Measurements from ENCODE around the gene ABCC4.

The ABCC4 gene

DNA sequence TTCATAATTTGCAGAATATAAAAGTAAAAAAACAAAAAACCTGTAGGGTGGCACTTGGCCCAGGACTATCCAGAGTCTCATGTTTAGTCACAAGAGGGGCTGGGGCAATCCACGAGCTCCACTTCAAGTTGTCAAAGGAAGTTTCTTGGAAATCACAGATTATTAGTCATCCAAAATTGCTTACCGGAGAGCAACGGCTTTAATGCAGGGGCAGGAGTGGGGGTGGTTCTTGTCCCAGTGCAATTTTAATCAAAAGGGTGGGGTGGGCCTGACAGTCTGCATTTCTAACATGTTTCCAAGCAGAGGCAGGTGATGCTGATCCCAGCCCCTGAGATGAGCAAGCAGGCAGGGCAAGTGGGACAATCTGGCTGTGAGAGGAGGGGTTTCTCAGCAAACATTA lies 233.9 kb downstream of the ABCC4 start:
- no peaks in the 10 kb centered on the region for H3K27me3 ChIP-seq (replicated peaks; ENCODE audit: control insufficient read depth, insufficient read depth, low read length)
- no peaks in the 10 kb centered on the region for H3K9me3 ChIP-seq (ENCODE audit: control insufficient read depth, low read length)
- no peaks in the 10 kb centered on the region for H3K4me1 ChIP-seq (ENCODE audit: control insufficient read depth, insufficient read depth, low read length)
- H3K4me3 ChIP-seq (ENCODE audit: low read length) = no peak overlapping the region
- no peak overlapping the region for H3K9ac ChIP-seq (ENCODE audit: low read length)
- DNase-seq (ENCODE audit: low read depth) = no peak
- peaks cover 13% of the 10 kb centered on the region for H3K36me3 ChIP-seq (ENCODE audit: control insufficient read depth, insufficient read depth, low read length, severe bottlenecking)

DNA sequence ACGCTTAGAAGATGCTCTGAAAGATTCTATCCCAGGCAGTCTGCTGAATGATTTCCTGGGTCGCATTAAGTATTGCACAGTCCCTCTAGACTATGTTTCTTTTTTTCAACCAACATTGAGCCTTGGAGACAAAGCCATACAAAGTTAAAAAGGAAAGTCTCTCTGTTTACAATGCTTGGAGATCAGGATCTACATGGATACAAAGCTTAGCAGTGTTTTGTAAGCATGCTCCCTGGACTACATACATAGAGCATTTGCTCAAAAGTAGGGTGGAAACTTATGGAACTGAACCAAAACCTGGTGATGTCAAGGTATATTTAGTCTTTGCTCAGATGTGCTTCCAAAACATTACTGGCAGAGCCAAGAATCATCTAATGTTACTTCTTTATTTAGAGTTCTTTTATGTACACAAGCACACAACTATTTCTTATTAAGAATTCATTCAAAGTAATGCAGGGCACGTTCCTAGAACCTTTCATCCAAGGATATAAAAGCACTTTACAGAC lies 241.2 kb downstream of the ABCC4 start:
- Histone ChIP-seq H3K4me1 (ENCODE audit: control insufficient read depth, insufficient read depth, low read length) (no peaks in the 10 kb centered on the region), H3K27me3 (replicated peaks; ENCODE audit: control insufficient read depth, insufficient read depth, low read length) (no peaks in the 10 kb centered on the region), H3K9me3 (ENCODE audit: control insufficient read depth, low read length) (no peaks in the 10 kb centered on the region), H3K36me3 (ENCODE audit: control insufficient read depth, insufficient read depth, low read length, severe bottlenecking) (no peaks in the 10 kb centered on the region), H3K9ac (ENCODE audit: low read length) (no peak overlapping the region), H3K4me3 (ENCODE audit: low read length) (no peak overlapping the region)
- no peak for DNase-seq (ENCODE audit: low read depth)

DNA sequence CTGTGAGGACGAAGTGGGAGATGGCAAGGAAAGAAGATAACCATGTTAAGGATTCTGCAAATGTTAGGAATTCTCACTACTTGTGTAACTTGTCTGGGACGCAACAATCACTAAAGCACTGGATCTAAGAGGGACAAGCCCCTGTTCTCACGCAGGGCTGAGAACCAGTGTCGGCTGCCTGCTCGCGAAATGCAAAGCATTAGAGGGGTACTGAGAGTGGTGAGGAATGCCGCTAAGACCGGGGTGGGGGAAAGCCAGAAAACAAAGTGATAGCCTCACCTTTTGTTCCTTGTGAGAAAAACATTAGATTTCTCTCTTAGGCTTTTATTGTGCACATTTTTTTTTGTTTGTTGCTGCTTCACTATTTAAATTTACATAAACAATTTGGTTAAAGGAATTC lies 241.9 kb downstream of the ABCC4 start:
- Histone ChIP-seq H3K27me3 (replicated peaks; ENCODE audit: control insufficient read depth, insufficient read depth, low read length) (no peaks in the 10 kb centered on the region), H3K4me3 (ENCODE audit: low read length) (no peak overlapping the region), H3K9me3 (ENCODE audit: control insufficient read depth, low read length) (no peaks in the 10 kb centered on the region), H3K36me3 (ENCODE audit: control insufficient read depth, insufficient read depth, low read length, severe bottlenecking) (no peaks in the 10 kb centered on the region), H3K4me1 (ENCODE audit: control insufficient read depth, insufficient read depth, low read length) (no peaks in the 10 kb centered on the region), H3K9ac (ENCODE audit: low read length) (no peak overlapping the region)
- DNase-seq (ENCODE audit: low read depth) = no peak

DNA sequence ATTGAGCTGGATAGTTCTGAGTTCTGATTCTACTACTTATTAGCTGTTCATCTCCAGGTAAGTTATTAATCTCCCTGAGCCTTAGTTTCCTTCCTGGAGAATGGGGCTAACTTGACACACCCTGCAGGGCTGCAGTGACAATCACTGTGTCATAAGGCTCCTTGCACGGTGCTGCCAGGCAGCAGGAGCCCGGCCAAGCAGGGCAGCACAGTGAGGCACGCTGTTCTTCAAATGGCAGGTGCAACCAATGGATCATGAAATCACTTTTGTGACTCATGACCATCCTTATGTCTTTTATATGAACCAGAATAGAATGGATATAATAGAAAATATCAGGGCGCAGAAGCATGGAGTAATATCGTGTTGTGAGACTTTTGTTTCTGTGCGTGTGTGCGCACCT lies 242.6 kb downstream of the ABCC4 start:
- no peak overlapping the region for H3K4me3 ChIP-seq (ENCODE audit: low read length)
- no peaks in the 10 kb centered on the region for H3K27me3 ChIP-seq (replicated peaks; ENCODE audit: control insufficient read depth, insufficient read depth, low read length)
- H3K9me3 ChIP-seq (ENCODE audit: control insufficient read depth, low read length) = no peaks in the 10 kb centered on the region
- no peaks in the 10 kb centered on the region for H3K36me3 ChIP-seq (ENCODE audit: control insufficient read depth, insufficient read depth, low read length, severe bottlenecking)
- H3K4me1 ChIP-seq (ENCODE audit: control insufficient read depth, insufficient read depth, low read length) = no peaks in the 10 kb centered on the region
- no peak for DNase-seq (ENCODE audit: low read depth)
- H3K9ac ChIP-seq (ENCODE audit: low read length) = no peak overlapping the region

DNA sequence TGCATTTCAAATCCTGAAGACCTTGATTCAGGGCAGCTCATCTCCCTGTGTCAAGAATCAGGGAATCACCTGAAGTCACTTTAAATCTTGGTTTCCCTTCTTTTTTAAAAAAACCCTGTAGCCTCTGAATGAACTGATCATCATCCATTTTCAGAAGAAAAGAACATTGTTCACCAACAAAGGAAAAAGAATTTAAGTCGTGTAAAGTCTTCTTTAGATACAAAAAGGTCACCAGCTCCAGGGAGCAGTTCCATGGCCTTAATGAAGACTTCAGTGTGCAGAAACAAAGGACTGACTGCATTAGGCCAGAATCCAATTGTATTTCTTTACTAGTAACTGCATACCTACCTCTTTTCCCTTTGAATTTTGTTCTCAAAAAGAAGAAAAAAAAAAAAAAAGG lies 245.0 kb downstream of the ABCC4 start:
- H3K4me3 ChIP-seq (ENCODE audit: low read length) = no peak overlapping the region
- no peak for DNase-seq (ENCODE audit: low read depth)
- no peaks in the 10 kb centered on the region for H3K4me1 ChIP-seq (ENCODE audit: control insufficient read depth, insufficient read depth, low read length)
- H3K27me3 ChIP-seq (replicated peaks; ENCODE audit: control insufficient read depth, insufficient read depth, low read length) = no peaks in the 10 kb centered on the region
- no peak overlapping the region for H3K9ac ChIP-seq (ENCODE audit: low read length)
- no peaks in the 10 kb centered on the region for H3K9me3 ChIP-seq (ENCODE audit: control insufficient read depth, low read length)
- no peaks in the 10 kb centered on the region for H3K36me3 ChIP-seq (ENCODE audit: control insufficient read depth, insufficient read depth, low read length, severe bottlenecking)

DNA sequence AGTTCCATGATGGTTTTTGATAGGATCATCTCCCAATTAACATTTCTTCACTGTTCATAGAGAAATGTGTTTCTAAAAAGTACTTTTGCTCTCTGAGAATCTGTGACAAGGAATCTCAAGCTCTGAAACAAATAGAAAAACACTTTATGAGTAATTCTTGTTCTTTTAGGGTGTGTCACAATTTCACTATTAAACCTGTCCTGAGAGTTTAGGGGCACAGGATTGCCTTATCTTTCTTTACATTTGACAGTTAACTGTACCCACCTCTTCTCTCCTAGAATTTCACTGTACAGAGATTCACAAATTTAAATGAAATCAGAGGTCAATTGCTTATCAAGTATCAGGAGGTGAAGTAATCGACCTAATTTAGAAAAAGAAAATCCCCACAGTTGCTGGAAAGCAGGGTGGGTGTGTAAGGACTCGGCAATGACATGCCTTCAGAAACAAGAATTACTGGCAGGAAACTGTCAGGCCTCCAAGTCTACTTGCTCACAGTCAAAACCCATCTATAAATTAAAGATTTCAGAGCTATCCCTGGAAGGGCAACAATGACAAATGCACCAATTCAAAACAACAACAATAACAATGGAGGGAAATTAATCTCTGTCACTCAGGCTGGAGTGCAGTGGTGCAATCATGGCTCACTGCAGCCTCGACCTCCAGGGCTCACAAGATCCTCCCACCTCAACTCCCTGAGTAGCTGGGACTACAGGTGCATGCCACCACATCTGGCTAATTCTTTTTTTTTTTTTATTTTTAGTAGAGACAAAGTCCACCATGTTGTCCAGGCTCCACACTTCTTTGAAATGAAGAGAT lies 250.2 kb downstream of the ABCC4 start:
- H3K9ac ChIP-seq (ENCODE audit: low read length) = no peak overlapping the region
- no peaks in the 10 kb centered on the region for H3K27me3 ChIP-seq (replicated peaks; ENCODE audit: control insufficient read depth, insufficient read depth, low read length)
- H3K4me3 ChIP-seq (ENCODE audit: low read length) = no peak overlapping the region
- H3K4me1 ChIP-seq (ENCODE audit: control insufficient read depth, insufficient read depth, low read length) = no peaks in the 10 kb centered on the region
- H3K9me3 ChIP-seq (ENCODE audit: control insufficient read depth, low read length) = no peaks in the 10 kb centered on the region
- no peak for DNase-seq (ENCODE audit: low read depth)
- H3K36me3 ChIP-seq (ENCODE audit: control insufficient read depth, insufficient read depth, low read length, severe bottlenecking) = no peaks in the 10 kb centered on the region

DNA sequence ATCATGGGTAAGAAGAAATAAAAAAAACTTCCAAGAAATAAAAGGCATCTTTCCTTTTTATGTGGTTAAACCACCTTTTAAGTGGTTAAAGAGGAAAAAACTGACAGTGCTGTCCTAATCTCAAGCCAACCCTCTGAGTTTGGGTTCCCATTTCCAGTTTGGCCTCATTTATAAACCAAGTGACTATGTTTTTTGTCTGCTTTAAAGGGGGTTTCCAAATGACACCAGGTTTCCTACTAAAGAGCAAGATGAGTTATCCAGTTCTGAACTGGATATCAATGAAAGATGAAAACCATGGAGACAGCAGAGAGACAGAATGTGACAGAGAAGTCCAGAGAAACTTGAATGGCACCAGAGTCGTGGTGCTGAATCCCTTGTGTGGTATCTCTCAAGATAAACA lies 251.5 kb downstream of the ABCC4 start:
- Histone ChIP-seq H3K27me3 (replicated peaks; ENCODE audit: control insufficient read depth, insufficient read depth, low read length) (no peaks in the 10 kb centered on the region), H3K9ac (ENCODE audit: low read length) (no peak overlapping the region), H3K36me3 (ENCODE audit: control insufficient read depth, insufficient read depth, low read length, severe bottlenecking) (no peaks in the 10 kb centered on the region), H3K4me1 (ENCODE audit: control insufficient read depth, insufficient read depth, low read length) (no peaks in the 10 kb centered on the region), H3K9me3 (ENCODE audit: control insufficient read depth, low read length) (no peaks in the 10 kb centered on the region), H3K4me3 (ENCODE audit: low read length) (no peak overlapping the region)
- DNase-seq (ENCODE audit: low read depth) = no peak

DNA sequence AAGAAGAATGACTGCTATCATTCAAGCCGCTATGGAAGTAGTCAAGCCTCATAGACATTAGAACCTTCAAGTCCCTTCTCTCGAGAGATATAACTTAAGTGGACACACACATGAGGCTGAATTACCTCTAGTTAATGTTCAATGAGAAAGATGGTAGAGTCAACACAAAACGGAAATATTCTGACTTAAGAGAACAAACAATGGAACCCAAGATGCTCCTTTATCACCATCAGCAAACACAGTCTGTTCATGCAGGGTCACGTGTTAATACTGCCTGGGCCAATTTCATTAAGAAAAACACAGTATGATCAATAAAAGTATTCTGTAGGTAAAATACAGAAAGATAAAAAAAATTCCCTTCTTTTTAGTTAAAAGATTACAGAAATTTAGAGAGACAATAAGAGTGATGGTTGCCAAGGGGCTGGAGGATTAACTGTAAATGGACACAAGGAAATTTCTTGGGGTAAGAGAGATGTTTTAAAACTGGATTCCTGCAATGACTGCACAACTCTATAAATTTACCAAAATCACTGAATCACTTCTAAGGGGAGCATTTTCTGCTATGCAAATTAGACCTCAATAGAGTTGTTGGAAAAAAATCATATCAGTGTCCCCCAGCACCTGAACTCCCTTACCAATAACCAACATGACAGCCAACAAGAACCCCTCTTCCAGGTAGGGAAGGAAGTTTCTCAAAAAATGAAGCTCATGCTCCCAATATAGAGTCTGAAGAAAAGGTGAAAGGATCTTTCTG lies 256.6 kb downstream of the ABCC4 start:
- H3K9ac ChIP-seq (ENCODE audit: low read length) = no peak overlapping the region

DNA sequence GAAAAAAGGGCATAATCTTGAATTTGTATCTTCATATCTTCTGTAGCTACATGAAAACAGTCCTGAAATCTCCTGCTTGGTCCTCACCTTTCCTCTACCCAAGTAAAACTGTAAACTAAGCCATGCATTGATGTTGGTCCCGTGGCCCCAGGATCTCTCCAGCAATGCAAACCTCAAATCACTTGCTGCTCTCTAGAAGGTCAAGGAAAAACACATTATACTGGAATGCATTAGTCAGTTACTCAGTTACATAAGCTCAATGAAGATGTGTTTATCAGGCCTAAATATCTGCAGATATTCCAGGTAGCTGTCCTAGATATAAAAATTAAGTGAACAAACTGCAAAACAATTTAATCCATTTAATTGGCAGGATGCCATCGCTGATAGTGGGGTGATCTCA lies 261.8 kb downstream of the ABCC4 start:
- no peaks in the 10 kb centered on the region for H3K4me1 ChIP-seq (ENCODE audit: control insufficient read depth, insufficient read depth, low read length)
- peak; percentile 16 for DNase-seq (ENCODE audit: low read depth)
- H3K4me3 ChIP-seq (ENCODE audit: low read length) = no peak overlapping the region
- H3K36me3 ChIP-seq (ENCODE audit: control insufficient read depth, insufficient read depth, low read length, severe bottlenecking) = peaks cover 9% of the 10 kb centered on the region
- H3K9me3 ChIP-seq (ENCODE audit: control insufficient read depth, low read length) = no peaks in the 10 kb centered on the region
- H3K9ac ChIP-seq (ENCODE audit: low read length) = no peak overlapping the region
- no peaks in the 10 kb centered on the region for H3K27me3 ChIP-seq (replicated peaks; ENCODE audit: control insufficient read depth, insufficient read depth, low read length)

More for the DNA sequence above, 256.6 kb downstream of the ABCC4 start:
- Histone ChIP-seq H3K36me3 (ENCODE audit: control insufficient read depth, insufficient read depth, low read length, severe bottlenecking) (peaks cover 9% of the 10 kb centered on the region), H3K4me3 (ENCODE audit: low read length) (no peak overlapping the region), H3K27me3 (replicated peaks; ENCODE audit: control insufficient read depth, insufficient read depth, low read length) (no peaks in the 10 kb centered on the region), H3K4me1 (ENCODE audit: control insufficient read depth, insufficient read depth, low read length) (no peaks in the 10 kb centered on the region), H3K9me3 (ENCODE audit: control insufficient read depth, low read length) (no peaks in the 10 kb centered on the region)
- no peak for DNase-seq (ENCODE audit: low read depth)

DNA sequence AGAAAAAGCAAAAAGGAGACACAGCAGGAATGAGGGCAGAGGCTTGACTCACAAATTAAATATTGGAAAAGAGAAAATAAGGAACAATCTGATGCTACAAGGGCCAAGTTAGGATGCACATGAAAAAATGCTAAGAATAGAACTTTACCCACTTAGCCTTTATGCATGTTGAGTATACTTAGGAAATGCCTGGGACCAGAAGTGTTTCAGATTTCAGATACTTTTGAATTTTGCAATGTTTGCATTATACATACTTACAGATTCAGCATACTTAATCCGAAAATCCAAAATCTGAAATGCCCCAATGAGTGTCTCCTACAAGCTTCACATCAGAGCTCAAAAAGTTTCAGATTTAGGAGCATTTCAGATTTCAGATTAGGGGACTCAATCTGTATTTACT lies 262.3 kb downstream of the ABCC4 start:
- peaks cover 9% of the 10 kb centered on the region for H3K36me3 ChIP-seq (ENCODE audit: control insufficient read depth, insufficient read depth, low read length, severe bottlenecking)

DNA sequence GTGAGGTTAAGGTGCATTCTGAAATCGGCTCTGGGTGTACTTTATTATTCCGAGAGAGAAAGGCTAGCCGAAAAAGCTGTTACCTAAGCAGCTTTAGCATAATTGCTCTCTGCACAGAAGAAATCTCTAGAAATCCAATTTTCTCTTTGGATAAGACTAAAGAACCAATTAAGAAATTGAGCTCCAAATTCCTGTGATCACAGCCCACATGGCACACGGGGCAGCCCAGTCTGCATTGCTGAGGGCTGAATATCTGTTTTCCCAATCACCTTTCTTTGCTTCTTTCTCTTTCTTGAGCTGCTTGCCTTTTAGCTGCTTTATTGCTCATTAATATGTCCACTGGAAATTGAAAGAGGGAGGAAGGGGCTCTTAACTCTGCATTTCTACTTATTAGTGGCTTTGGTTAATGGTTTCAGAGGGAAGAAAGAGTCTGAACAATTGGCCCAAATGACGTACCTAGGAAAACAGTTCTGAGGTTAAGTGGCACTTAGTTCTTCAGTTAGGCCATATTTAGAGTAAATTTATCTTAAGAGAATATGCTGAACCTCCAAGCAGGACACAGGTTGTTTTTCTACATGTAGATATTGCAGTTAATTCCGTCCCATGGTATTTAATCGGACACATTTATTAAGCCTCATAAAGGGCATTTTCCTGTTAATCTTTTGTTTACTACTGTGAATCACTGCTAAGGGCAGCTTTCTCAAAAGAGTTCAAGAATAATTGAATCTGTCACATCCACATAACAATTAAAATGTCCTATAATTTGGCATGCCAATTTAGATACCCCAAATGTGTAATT lies 265.7 kb downstream of the ABCC4 start:
- DNase-seq (ENCODE audit: low read depth) = no peak
- H3K9ac ChIP-seq (ENCODE audit: low read length) = no peak overlapping the region
- no peaks in the 10 kb centered on the region for H3K4me1 ChIP-seq (ENCODE audit: control insufficient read depth, insufficient read depth, low read length)
- no peaks in the 10 kb centered on the region for H3K9me3 ChIP-seq (ENCODE audit: control insufficient read depth, low read length)
- H3K4me3 ChIP-seq (ENCODE audit: low read length) = no peak overlapping the region
- H3K36me3 ChIP-seq (ENCODE audit: control insufficient read depth, insufficient read depth, low read length, severe bottlenecking) = no peaks in the 10 kb centered on the region
- no peaks in the 10 kb centered on the region for H3K27me3 ChIP-seq (replicated peaks; ENCODE audit: control insufficient read depth, insufficient read depth, low read length)

More for the DNA sequence above, 262.3 kb downstream of the ABCC4 start:
- peak; percentile 36 for DNase-seq (ENCODE audit: low read depth)
- H3K4me3 ChIP-seq (ENCODE audit: low read length) = no peak overlapping the region
- no peaks in the 10 kb centered on the region for H3K4me1 ChIP-seq (ENCODE audit: control insufficient read depth, insufficient read depth, low read length)
- no peaks in the 10 kb centered on the region for H3K9me3 ChIP-seq (ENCODE audit: control insufficient read depth, low read length)
- H3K27me3 ChIP-seq (replicated peaks; ENCODE audit: control insufficient read depth, insufficient read depth, low read length) = no peaks in the 10 kb centered on the region
- H3K9ac ChIP-seq (ENCODE audit: low read length) = no peak overlapping the region
